NCI-H1436 treated with DMSO at 0.1 percent for 48 hours (cell line): ENCODE data around the gene PLA2G4D.
"Not testable (repeated sequence)": the region's sequence is repeated elsewhere in the genome, so short reads cannot be mapped to it uniquely, and the experiment has no call there.

Experiments used
- DNase-seq: peaks from one replicate; lab custom pipeline; 2025; lab: John Stamatoyannopoulos, UW

Gene PLA2G4D

DNA sequence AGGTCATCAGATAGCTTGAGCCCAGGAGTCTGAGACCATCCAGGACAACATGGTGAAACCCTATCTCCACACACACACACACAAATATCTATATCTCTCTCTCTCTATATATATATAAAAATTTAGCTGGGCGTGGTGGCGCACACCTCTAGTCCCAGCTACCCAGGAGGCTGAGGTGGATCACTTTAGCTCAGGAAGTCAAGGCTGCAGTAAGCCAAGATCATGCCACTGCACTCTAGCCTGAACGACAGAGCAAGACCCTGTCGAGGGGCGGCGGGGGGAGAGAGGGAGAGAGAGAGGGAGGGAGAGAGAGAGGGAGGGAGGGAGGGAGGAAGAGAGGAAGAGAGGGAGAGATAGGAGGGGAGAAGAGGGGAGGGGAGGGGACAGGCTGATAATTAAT, 34.1 kb upstream of the PLA2G4D start:
- DNase-seq = no peak

DNA sequence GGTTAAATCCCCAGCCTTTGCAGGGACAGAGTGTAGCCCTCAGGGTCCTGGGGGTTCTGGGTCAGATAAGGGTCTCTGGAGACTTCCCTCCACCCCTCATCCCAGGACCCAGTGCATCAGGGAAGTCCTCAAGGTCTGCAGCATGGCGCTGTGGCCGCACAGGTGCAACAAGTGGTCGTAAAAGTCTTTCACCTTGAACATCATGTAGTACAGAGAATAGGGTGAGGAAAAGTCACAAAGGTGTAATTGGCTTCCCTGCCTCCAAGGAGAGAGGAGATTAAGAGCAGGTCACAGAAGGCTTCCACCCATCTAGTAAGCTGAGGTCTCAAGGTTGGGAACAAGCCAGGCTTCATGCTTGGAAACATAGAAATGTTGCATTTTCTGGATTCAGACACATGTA, 29.2 kb upstream of the PLA2G4D start:
- no peak for DNase-seq

DNA sequence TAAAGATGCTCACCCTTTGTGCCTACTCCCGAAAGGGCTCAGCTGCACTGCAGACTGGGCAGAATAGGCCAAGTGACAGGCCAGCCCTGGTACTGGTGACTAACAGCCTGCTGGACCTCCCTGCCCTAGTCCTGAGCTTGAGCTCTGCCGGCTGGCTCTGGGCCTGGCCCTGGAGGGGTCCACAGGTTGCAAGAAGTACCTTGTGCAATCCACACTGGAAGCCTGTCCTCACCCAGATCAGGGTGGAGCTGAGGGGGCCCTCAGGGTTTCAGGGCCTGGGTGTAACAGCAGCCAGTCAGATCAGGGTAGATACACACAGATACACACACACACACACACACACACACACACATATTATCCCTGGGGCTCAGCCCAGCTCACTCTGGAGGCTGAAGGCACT, 27.3 kb upstream of the PLA2G4D start:
- no peak for DNase-seq

DNA sequence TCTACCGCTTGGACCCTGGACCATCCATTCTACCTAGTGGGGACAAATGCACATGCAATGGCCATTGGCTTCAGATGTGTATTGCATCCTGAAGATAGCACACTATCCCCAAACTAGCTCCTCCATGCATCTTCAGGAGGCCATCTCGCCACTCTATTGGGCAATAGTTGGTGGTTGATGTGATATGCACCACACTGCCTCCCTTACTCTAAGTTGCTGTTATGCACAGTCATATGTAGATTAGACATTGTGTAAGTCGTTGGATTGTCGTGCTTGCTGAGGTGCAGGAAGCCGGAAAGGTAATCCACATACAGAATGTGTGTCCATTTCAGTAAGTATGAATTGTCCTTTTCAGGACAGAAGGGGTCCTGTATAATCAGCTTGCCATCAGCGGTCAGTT, 26.7 kb upstream of the PLA2G4D start:
- DNase-seq = no peak

DNA sequence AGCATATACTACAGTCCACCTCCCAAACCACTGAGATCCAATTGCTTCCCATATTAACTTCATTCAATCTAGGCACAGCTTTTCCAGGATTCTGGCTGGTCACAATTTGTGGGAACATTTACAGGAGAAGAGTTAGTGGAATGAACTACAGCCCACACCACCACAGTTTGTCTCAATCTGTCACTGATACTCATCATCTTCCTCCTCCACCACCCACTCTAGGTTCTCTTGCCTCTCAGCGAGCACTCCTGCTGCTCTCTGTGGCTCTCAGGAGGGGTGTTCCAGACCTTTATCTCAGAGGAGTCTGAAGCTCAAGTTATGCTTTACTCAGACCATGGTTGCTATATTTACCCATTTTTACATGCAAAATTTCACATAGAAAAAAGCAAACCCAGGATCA, 25.9 kb upstream of the PLA2G4D start:
- DNase-seq = no peak

DNA sequence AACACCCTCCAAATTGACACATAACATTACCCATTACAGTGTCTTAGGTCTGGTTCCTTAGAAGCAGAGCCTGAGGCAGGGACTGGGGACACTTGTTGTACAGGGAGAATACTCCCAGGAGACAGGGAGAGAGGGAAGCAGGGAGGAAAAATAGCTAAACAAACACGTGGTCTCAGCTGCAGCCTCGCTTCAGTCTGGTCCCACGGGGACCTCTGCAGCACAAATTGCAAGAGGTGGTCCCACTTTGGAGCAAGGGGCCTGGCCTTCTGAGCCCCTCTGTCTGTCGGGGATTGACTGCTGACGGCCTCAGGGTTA, 25.0 kb upstream of the PLA2G4D start:
- DNase-seq = no peak

DNA sequence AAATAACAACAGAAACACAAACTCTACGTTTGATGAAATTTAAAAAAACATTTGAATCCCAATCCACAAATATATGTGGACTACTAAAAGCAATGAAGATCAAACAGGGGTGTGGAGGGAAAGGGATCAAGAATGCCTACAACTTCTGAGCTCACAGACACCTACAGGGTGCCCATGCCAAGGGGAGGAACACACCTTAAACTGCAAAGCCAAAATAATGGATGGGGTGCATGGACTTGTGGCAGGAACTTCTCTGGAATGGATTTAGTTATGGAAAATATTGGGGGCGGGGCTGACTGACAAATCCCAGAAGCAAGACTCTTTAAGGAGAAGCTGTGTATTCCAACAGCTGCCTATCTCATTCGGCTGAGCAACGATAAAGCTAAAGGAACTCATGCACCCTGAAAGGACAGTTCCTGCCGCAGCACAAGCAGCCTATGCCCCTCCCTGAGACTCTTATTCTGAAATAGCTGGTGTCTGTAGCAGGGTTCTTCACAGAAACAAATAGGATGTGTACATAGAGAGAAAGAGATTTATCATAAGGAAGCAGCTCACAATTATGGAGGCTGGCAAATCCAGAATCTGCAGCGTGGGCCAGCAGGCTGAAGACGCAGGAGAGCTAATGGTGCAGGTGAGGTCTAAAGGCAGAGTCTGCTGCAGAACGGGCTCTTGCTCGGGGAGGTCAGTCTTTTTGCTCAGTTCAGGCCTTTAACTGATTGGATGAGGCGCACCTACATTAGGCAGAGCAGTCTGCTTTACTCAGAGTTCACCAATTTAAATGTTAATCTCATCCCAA, 24.5 kb upstream of the PLA2G4D start:
- DNase-seq = peak; percentile 18

DNA sequence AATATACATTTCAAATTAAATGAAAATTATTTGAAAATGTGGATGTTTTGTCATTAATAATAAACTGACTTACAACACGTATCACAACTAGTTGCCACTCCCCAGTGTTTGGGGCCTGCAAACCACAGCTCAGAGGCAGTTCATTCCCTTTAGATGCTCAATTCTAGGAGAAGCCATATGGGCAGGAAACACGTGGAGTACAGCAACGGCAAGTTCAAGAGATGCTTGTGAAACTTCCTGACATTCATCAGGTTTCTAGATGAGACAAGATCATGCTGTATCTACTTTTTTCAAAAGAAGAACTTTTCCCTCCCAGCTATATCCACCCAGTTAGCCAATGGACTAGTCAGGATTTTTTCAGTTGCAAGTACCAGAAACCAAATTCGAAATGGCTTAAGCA, 17.6 kb upstream of the PLA2G4D start:
- no peak for DNase-seq

DNA sequence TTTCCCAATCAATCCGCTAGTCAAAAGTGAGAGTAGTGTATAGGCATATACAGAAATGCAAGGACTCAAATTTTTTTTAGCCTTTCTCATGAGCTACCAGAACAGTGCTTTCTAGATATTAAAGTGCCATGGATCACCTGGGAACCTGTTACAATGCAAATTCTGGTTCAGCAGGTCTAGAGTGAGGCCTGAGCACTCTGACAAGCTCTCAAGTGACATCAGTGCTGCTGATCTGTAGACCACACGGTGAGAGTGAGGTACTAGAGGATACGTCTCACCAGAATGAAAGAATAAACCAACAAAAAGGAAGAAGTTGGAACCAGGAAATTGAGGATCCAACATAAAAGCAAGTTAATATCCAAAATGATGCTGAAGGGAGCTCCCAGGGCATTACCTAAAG, 16.0 kb upstream of the PLA2G4D start:
- DNase-seq = no peak

DNA sequence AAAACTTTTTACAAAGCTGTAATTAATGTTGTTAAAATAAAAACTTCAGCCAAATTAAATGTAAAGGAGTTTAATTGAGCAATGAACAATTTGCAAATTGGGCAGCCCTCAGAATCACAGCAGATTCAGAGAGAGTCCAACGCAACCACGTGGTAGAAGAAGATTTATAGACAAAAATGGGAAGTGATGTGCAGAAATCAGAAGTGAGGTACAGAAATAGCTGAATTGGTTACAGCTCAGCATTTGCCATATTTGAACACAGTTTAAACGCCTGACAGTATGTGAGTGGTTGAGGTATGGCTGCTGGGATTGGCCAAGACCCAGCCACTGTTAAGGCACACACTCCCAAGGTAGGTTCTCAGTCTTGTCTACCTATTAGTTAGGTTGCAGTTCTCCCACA, 14.4 kb upstream of the PLA2G4D start:
- no peak for DNase-seq

DNA sequence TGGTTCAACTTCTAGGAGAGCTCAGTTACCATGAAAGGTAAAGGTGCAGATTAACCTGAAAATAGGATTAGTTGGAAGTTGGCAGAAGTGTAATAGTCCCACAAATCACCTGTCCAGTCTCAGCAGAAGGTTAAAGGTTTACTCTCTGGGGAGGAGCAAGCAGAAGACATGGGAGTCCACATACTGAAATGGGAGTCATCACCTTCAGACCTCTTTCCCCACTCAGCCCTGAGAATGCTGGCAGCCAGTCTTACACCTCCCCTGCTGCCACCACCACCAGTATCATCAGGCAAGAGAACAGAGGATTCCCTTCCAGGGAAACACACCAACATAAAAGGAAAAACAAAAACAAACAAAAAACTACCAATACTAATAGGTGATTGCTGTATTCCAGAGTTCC, 13.8 kb upstream of the PLA2G4D start:
- DNase-seq = no peak

DNA sequence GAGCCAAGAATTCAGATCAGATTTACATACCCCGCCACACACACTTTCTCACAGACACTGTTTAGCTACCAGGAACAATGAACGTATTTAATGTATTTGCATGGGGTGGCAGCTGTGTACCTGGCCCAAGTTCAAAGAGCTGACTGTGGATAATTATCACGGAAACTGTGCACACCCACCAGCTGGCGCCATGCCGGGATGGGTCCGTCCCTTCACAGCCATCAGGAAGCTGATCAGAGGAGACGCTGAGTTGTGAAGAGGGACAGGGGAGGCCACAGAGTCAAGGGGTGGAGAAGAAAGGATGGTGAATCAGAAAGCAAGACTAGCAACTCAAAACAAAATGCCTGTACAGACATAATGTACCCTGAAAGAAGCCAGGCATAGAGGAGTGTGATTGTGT, 13.1 kb upstream of the PLA2G4D start:
- peak; percentile 22 for DNase-seq

DNA sequence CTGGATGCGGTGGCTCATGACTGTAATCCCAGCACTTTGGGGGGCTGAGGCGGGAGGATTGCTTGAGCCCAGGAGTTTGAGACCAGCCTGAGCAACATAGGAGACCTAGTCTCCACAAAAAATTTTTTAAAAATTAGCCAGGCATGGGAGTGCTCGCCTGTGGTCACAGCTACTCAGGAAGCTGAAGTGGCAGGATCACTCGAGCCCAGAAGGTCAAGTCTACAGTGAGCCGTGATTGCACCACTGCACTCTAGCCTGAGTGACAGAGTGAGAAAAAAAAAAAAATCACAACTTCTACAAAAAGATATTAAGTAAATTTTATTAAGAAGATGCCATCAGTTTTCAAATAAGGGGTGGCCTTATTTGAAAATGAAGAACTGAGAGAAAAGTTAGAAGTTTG, 11.9 kb upstream of the PLA2G4D start:
- DNase-seq = no peak

DNA sequence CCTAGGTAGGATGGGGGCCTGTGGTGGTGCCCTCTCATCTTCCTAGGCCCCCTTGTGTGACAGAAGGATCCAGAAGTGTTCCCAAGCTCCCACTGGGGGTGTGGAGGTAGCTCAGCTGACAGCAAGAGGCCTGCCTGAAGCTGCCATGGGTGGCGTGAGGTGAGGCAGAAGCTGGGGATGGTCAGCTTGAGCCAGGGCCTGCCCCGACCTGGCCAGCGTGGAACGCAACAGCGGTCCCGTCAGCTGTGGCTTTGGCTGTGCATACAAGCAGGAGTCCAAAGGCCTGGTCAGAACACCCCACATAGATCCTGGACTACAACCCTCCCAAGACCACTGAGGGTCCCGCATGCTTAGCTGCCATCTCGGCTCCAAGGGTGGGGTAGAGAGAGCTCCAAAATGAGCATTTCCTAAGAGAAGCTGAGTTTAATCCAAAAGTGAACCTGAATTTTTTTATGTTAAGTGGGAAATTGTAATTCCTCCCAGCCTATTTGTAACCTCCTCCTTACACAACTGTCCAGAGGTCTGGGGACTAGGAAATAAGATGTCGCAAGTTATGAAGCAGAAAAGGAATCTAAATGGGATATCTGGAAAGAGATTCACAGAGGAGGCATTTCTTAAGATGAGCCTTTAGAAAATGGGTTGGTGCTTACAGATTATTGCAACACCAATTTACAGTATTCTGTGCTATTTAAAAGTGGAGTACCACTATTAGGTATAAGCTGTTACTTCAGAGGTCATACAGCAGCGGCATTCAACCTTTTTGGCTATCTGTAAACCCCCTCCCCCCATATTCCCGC, 9.9 kb upstream of the PLA2G4D start:
- no peak for DNase-seq

DNA sequence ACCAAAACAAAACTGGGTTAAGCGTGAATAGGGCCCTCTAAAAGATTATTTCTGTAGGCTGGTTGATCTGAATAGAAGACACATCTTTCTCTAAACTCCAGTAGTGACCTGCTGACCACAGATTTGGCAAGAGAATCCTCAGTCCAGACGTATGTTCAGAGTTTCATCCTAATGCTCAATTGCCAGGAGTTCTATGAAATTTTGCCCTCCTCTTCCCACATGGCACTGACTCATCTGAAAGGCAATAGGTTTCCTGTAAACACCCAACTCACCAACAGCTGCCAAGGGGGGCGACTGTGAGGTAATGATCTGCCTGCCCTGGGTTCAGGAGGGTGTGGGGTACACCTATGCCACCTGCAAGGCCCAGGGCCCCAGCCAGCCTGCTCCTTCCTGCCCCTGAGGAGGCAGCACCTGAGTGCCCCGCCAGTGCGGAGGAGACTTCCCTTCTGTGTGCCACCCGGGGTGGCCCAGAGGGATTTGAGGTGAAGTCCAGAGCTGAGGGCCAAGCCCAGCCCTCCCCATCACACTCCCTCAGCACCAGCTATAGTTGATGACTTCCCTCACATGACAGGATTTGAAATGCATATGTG, 8.4 kb upstream of the PLA2G4D start:
- DNase-seq = no peak

DNA sequence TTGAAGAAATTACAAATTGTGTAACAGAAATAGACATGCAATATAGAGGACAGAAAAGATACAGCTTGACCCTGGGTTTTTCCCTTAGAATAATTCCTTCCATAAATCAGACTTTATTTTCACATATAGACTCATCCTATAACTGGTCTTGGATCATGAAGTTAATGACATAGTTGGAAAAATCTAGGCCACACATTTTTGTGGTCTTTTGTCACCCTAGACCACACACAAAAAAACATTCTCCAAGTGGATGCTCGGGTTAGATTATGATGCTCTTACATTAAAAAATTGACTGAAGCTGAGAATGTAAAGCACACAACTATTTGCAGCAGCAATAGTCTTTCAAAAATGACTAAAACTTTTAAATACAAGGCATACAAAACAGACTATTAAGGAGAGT, 7.5 kb upstream of the PLA2G4D start:
- DNase-seq = no peak

DNA sequence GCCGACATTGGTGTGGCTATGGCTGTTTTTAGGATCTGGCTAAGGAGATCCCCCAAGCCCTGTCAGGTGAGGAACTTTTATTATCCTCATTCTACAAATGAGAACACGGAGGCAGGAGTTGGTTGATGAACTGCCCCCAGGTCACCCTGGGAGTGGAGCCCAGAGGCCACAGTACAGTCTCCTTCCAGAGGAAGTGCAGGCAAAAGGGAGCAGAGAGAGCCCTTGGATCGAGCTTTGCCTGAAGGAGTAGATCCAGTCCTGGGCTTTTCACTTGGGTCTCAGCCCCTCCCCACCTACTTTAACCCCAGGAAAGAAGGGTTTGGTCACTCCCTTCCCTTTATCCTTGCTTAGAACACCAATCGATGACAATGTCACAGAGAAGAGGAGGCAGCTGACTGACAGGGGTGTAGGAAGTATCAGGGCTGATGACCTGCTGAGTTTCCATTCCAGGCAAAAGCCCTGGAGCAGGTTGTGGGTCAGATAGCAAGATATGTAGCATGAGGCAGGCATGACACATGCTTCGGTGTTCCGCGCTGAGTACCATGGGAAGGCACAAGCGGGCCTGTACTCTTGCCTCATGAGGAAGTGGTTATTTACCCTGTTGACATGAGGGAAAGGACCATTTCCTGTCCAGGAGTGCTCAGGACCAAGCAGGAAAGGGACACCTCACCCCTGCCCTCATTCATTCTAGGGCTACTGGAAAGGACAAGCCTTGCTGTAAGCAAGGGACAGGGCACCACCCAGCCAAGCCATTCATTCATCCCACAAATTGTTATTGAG, 5.8 kb upstream of the PLA2G4D start:
- no peak for DNase-seq

DNA sequence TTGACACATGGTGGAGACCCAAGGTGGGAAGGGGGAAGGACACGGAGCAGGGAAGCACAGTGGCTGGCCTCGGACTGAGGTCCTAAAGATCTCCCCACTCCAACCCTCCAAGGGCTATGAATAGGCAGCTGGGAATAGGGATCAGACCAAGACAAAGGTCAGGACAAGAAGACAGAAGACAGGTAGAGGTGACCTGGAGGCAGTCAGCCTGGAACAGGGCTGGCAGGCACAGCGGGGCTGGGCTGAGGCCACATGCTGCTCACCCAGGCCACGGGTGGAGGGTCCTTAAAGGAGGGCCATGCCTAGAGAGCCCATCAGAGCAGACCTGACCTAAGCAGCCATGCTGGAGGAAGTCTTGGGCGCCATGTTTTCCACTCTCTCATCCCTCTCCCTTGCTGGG, 2.7 kb upstream of the PLA2G4D start:
- DNase-seq = no peak

DNA sequence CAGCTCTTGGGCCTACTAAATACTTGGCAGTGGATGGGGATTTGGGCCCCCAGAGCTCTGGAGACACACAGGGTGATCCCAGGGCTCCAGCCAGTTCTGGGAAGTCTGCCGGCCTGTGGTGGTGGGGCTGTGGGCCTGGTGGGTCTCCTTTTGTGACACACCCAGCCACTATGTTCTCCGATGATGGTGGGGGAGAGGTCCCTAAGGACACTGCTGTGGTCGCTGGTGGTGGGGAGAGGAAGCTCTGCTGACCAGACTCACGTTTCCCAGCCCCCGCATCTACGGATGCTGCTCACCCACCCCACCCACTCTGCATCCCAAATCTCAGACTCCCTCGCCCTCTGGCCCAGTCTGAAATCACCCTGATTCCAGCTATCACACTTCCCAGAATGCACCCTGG, 396 bp downstream of the PLA2G4D start:
- no peak for DNase-seq

DNA sequence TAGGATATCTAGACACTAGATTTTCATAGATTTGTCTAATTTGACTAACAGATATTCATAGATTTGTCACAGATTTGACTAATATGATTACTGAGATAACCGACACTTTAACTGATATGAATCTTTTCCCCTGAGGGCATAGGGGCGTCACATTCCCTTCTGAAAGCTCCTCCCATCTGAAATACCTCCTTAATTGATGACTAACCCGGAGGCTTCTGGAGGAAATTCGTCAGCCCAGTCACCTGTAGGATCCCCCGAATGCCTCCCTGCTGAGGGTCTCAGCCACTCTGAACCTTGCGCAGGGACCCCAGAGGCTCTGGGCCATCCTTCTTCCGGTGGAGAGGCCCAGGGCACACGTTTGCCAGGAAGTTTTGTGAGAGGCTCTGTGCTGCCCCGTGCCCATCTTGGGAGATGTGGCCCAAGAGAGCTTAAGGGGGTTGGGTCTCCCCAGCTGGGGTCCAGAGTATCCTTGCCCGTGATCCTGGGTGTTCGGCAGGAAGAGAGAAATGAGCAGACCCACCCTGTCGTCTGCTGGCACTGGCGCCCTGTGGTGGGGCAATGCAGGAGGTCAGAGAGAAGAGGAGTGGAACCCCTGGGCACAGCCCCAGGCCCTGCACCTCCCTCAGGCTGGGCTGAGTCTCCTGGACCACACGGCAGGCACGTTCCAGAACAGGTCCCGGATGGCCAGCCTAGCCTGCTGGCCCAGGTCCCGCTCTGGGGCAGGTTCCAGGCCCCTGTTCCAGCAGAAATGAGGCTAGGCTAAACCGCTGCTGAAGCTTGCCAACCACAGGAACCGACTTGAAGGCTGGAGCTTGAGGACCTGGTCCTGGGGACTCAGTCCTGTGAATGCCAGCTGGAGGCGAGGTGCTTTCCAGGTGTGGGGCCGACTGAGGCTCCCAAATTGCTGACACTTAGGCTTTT, 1.7 kb downstream of the PLA2G4D start:
- no peak for DNase-seq

DNA sequence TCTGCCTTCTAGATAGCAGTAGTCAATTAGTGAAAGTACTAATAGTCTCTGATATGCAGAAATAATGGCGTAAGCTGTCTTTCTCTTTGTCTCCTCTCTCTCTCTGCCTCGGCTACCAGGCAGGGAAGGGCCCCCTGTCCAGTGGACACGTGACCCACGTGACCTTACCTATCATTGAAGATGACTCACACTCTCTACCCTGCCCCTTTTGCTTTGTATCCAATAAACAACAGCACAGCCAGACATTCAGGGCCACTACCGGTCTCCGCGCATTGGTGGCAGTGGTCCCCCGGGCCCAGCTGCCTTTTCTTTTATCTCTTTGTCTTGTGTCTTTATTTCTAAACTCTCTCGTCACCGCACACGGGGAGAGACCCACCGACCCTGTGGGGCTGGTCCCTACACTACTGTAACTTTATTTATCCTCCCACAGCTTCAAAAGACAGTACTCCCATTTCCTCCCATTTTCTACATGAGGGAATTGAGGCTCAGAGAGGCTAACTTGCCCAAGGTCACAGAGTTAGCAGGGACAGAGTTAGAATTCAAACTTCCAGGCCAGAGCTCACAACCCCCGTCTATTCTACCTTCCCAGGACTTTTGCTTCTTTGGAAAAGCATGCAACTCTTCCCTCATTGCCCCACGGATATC, 2.5 kb downstream of the PLA2G4D start:
- not testable (repeated sequence) for DNase-seq
